Upper lobe of left lung (tissue), 6 donors: ENCODE measurements around the gene STRBP. TPM values are rescaled to one million over a fixed set of nuclear protein-coding genes. Genes with fewer than 3 reads are reported as not detected.

Experiments
- ATAC-seq, 2 donors: fragments of 200-7000 bp; cut with Tn5 transposase; one replicate each; pipeline ENCODE4 v1.9.1; 2022; ENCODE audit warnings: mild to moderate bottlenecking in 2 of 2, moderate library complexity in 2 of 2; ENCODE audit not compliant: low FRiP score in 2 of 2
- DNase-seq, 2 donors: peaks; one replicate each; pipeline ENCODE4 v3.0.0-alpha.2; 2019 to 2020
- H3K27ac ChIP-seq, 4 donors: fragments of 200-600 bp; sonication (generic); one replicate each; pipeline ENCODE4 v1.5.1; 2016 to 2019
- H3K27me3 ChIP-seq, 4 donors: fragments of 200-600 bp; sonication (generic); one replicate each; pipeline ENCODE4 v1.5.1; 2017 to 2019
- H3K36me3 ChIP-seq, 4 donors: fragments of 200-600 bp; sonication (generic); one replicate each; pipeline ENCODE4 v1.5.1; 2016 to 2019
- H3K4me1 ChIP-seq, 4 donors: fragments of 200-600 bp; sonication (generic); one replicate each; pipeline ENCODE4 v1.5.1; 2018 to 2019
- H3K4me3 ChIP-seq, 4 donors: fragments of 200-600 bp; sonication (generic); one replicate each; pipeline ENCODE4 v1.5.1; 2017 to 2019; ENCODE audit warnings: mild to moderate bottlenecking in 2 of 4, moderate library complexity in 1 of 4
- H3K9me3 ChIP-seq, 4 donors: fragments of 200-600 bp; sonication (generic); one replicate each; pipeline ENCODE4 v1.5.1; 2018 to 2019
- EP300 ChIP-seq, 4 donors: sonication (generic); formaldehyde crosslinking; IDR thresholded peaks; one replicate each; pipeline ENCODE4 v1.5.1; 2017; ENCODE audit warnings: antibody characterized with exemption in 4 of 4, control low read depth in 2 of 4
- POLR2A ChIP-seq, 4 donors: fragments of 450-650 bp; IDR thresholded peaks; one replicate each; pipeline ENCODE4 v1.5.1; 2016 to 2017; ENCODE audit warnings: antibody characterized with exemption in 4 of 4, mild to moderate bottlenecking in 2 of 4
- POLR2AphosphoS5 ChIP-seq, 2 donors: sonication (generic); formaldehyde crosslinking; IDR thresholded peaks; one replicate each; pipeline ENCODE4 v1.5.1; 2017; ENCODE audit warnings: antibody characterized with exemption in 2 of 2
- WGBS, 2 donors: methylation state at CpG; one replicate each; pipeline ENCODE4 v1.1.5; 2017 to 2018; 5-methylcytosine and 5-hydroxymethylcytosine counted together
- total RNA-seq, 6 donors: library from RNA; depleted of rRNA in 4 of 6; stranded (reverse); fragments of >200 nt in 4 of 6; gene quantifications; one replicate each; pipeline versions ENCODE4 v1.1.0 to v1.2.1, GENCODE V29; 2016 to 2021
- TF ChIP-seq, protein P1 (sequence below), 6 experiments: fragments of 450-650 bp in 4 of 6; fragments of 200-600 bp in 2 of 6; sonication (generic) in 2 of 6; IDR thresholded peaks; one replicate each; pipeline ENCODE4 v1.5.1; 2016 to 2019; ENCODE audit warnings: antibody characterized with exemption in 6 of 6
- donor health status: DM: no; HTN: no; CAD: no; lungs with moderate emphysema.
- donor health status: DM: no; HTN: yes; CAD: no; lungs with severe emphysema.

The STRBP gene
- total RNA-seq: 10 to 100 TPM; 10.2 to 61.8 (median 17.8) TPM

DNA sequence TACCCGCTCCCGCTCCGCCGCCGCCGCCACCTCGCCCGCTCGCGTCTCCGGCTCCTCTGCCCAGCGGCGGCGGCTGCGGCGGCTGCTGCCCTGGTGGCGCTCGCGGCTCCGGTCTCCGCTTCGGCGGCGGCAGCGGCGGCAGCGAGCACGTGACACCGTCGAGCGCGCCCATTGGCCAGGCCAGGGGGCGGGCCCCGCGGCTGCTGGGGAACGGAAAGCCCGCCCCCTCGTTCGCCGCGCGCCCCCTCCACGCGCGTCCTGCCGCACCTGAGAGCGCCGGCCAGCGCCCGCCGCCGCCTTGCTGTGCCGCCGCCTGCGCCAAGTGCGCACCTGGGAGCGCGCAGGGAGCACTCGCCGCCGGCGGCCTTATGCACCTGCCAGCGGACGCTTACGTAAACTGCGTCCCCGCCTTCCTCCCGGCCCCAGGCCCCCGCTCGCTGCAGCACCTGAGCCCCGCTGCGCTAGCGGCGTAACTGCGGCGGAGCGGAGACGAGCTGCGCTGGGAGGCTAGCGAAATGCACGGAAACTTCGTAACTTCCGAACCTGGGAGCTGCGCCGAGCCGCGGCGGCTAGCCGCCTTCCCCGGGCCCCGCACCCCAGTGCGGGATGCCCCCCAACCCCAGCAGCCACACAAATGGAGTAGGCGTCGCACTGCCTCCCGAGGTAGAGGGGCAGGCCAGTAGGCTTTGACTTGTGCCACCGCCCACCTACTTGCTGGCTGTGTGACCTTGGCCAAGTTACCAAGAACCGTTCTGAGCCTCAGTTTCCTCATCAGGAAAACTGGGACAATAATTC is at the start of gene STRBP:
TSS of gene STRBP (minus strand) at position 122 of the 795 bp plus-strand sequence. CDS start 84,452 bp downstream, outside the sequence.
- TF ChIP-seq EP300 (IDR thresholded peaks at IDR 0.05) (no peak), POLR2A (IDR thresholded peaks at IDR 0.05) (peak in 1 of 4 donors; percentile 71), POLR2AphosphoS5 (IDR thresholded peaks at IDR 0.05) (no peak)
- TF ChIP-seq, protein P1, sequence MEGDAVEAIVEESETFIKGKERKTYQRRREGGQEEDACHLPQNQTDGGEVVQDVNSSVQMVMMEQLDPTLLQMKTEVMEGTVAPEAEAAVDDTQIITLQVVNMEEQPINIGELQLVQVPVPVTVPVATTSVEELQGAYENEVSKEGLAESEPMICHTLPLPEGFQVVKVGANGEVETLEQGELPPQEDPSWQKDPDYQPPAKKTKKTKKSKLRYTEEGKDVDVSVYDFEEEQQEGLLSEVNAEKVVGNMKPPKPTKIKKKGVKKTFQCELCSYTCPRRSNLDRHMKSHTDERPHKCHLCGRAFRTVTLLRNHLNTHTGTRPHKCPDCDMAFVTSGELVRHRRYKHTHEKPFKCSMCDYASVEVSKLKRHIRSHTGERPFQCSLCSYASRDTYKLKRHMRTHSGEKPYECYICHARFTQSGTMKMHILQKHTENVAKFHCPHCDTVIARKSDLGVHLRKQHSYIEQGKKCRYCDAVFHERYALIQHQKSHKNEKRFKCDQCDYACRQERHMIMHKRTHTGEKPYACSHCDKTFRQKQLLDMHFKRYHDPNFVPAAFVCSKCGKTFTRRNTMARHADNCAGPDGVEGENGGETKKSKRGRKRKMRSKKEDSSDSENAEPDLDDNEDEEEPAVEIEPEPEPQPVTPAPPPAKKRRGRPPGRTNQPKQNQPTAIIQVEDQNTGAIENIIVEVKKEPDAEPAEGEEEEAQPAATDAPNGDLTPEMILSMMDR (IDR thresholded peaks at IDR 0.05): peak in 3 of 6 experiments; percentile 30 to 45 (median 41)
- no peaks in the 10 kb centered on the region for H3K36me3 ChIP-seq
- H3K4me1 ChIP-seq: peaks cover 11 to 21% (median 16%) of the 10 kb centered on the region in 4 donors
- H3K4me3 ChIP-seq: peak within 1 kb of the TSS; percentile 84 to 95 (median 89)
- WGBS, 2 donors: 0% methylated on average over 2 to 28 of the region's 97 CpGs
- peak; percentile 92 to 100 for DNase-seq
- H3K9me3 ChIP-seq: no peaks in the 10 kb centered on the region
- peak within 1 kb of the TSS; percentile 58 to 85 (median 74) for H3K27ac ChIP-seq
- H3K27me3 ChIP-seq: no peaks in the 10 kb centered on the region
- peak; percentile 95 to 98 for ATAC-seq

DNA sequence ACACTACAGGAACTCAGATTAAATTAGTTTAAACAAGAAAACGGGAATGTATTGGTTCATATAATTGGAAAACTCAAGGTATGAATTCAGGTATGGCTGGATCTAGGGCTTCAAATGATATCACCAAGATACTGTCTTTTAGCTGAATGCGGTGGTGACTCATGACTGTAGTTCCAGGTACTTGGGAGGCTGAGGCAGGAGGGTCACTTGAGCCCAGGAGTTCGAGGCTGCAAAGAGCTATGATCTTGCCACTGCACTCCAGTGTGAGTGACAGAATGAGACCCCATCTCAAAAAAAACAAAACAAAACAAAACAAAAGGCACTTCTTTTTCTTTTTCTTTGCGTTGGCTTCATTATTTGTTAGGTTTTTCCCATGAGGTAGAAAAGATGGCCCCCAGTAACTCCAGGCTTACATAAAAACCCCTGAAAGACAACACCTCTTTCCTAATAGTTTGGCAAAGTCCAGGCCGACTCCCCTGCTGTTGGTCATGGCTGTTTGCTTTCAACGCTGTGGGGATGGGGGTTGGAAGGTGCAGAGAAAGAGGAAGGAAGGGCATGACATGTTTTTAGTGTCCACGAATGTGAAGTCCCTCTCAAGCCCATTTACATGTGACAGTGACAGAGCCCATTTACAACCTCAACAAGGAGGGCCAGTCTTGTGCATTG is 47.8 kb upstream of the STRBP start:
- Histone ChIP-seq H3K36me3 (no peaks in the 10 kb centered on the region), H3K4me3 (no peak overlapping the region), H3K27me3 (no peaks in the 10 kb centered on the region), H3K27ac (no peak overlapping the region), H3K4me1 (peaks cover 7 to 35% (median 13%) of the 10 kb centered on the region in 4 donors), H3K9me3 (no peaks in the 10 kb centered on the region)
- no peak for ATAC-seq
- no peak for TF ChIP-seq EP300 (IDR thresholded peaks at IDR 0.05)
- TF ChIP-seq POLR2AphosphoS5 (IDR thresholded peaks at IDR 0.05): no peak
- no peak for TF ChIP-seq POLR2A (IDR thresholded peaks at IDR 0.05)
- TF ChIP-seq, protein P1 (IDR thresholded peaks at IDR 0.05): no peak
- no peak for DNase-seq
- WGBS, 2 donors: 66 to 67% methylated on average over 7 of the region's 7 CpGs

DNA sequence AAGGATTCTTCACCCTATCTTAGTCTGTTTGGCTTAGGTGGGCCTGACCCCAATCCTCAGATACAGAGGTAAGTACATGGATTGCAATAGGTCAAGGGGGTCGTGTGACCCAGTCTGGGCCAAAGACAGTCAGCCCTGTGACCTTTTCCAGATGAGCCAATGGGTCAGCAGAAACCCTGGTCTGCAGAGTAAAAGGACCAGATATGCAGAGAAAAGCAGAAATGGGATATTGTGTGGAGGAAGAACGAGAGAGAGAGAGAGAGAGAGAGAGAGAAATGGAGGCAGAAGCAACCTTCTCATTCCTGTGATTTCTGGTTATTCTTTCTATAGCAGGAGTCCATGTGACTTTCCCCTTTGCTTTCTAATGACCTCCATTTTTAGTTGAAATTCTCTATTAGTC is 47.2 kb upstream of the STRBP start:
- peaks cover 7 to 32% (median 13%) of the 10 kb centered on the region in 4 donors for H3K4me1 ChIP-seq
- DNase-seq: no peak
- no peak overlapping the region for H3K27ac ChIP-seq
- TF ChIP-seq POLR2A (IDR thresholded peaks at IDR 0.05) (no peak), EP300 (IDR thresholded peaks at IDR 0.05) (no peak)
- no peaks in the 10 kb centered on the region for H3K9me3 ChIP-seq
- no peak for ATAC-seq
- WGBS, 2 donors: 69 to 77% methylated on average over 2 of the region's 2 CpGs
- no peak overlapping the region for H3K4me3 ChIP-seq
- H3K27me3 ChIP-seq: no peaks in the 10 kb centered on the region
- no peaks in the 10 kb centered on the region for H3K36me3 ChIP-seq

DNA sequence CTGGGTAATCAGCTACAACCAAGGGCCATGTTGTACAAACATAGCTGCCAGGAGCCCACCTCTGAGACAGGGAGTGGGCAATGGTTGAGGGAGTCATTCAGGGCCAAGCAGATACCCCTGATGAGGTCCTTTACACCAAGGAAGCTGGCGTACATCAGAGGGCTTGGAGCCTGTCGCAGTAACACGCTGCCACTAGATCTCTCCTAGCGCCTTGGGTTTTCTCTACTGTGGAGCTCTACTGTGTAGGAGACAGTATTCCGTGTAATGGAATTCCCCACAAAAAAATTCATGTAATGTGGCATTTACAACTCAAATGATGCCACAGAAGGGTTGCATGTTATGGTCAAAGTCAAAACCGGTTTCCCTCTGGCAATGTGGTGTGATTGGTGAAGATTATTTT is 46.2 kb upstream of the STRBP start:
- ATAC-seq: no peak
- 94 to 96% methylated on average over 6 of the region's 6 CpGs for whole genome bisulfite sequencing, 2 donors

More for the DNA sequence above, 46.2 kb upstream of the STRBP start:
- Histone ChIP-seq H3K4me3 (no peak overlapping the region), H3K27ac (no peak overlapping the region), H3K27me3 (no peaks in the 10 kb centered on the region), H3K4me1 (peaks cover 7 to 24% (median 12%) of the 10 kb centered on the region in 4 donors), H3K36me3 (no peaks in the 10 kb centered on the region), H3K9me3 (no peaks in the 10 kb centered on the region)
- TF ChIP-seq, protein P1 (IDR thresholded peaks at IDR 0.05): no peak
- TF ChIP-seq POLR2AphosphoS5 (IDR thresholded peaks at IDR 0.05): no peak
- TF ChIP-seq POLR2A (IDR thresholded peaks at IDR 0.05): no peak
- no peak for TF ChIP-seq EP300 (IDR thresholded peaks at IDR 0.05)
- DNase-seq: no peak
